ENCODE results near the gene FAM47B.

FAM47B gene

DNA sequence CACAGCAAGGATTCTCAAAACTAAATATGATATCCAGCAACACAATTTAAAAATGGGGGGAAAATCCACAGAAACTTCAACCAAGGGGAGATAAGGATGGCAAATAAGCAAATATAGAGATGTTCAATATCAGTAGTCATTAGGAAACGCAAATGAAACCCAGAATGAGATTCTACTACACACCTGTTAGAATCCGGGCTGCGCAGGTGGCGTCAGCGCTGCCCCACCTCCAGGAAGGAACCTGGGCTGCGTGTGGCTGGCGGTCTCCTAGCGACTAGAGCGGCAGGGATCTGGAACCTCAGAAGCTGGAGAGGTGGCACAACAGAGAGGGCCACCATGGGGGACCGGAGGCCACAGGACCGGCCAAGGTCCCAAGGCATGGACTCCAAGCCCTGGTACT is at the start of gene FAM47B:
Gene FAM47B, plus strand, starts transcription at position 301 of the 400 bp plus-strand sequence. Its CDS starts 36 bp downstream, at position 337.
- Mint-ChIP-seq H3K9me3 (peaks cover 4% of the 10 kb centered on the region), H3K27ac (no peak within 1 kb of the TSS), H3K4me1 (ENCODE audit: low read depth) (no peaks in the 10 kb centered on the region), H3K27me3 (peaks cover 3% of the 10 kb centered on the region), H3K4me3 (no peak within 1 kb of the TSS), H3K36me3 (ENCODE audit: low read depth) (no peaks in the 10 kb centered on the region)
- no peak for DNase-seq

DNA sequence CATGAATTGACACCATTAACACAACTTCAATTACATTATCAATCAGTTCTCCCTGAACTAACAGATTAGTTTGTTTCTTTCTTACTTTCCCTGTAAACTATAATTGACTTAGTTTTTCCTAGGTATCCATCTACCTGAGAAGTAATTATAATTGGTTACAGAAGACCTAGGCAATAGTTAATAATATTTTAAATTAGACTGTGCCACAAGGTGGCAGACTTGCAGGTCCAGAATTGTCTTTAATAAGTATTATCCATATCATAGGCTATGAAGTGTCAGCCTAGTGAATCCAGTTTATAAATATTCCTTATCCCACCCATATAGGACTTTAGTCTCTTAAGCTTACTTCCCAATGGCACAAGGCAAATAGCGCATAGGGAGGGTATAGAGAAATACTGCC is 48.9 kb upstream of the FAM47B start:
- no peak overlapping the region for H3K27ac Mint-ChIP-seq
- H3K27me3 Mint-ChIP-seq, result peaks cover 25% of the 10 kb centered on the region
- no peak for DNase-seq
- no peak overlapping the region for H3K4me3 Mint-ChIP-seq
- H3K4me1 Mint-ChIP-seq (ENCODE audit: low read depth), result no peaks in the 10 kb centered on the region
- peaks cover 2% of the 10 kb centered on the region for H3K9me3 Mint-ChIP-seq
- no peaks in the 10 kb centered on the region for H3K36me3 Mint-ChIP-seq (ENCODE audit: low read depth)

- peaks cover 16% of the 10 kb centered on the region for H3K27me3 Mint-ChIP-seq
- peaks cover 8% of the 10 kb centered on the region for H3K9me3 Mint-ChIP-seq
- no peak overlapping the region for H3K27ac Mint-ChIP-seq
- DNase-seq, result no peak
- H3K4me3 Mint-ChIP-seq, result no peak overlapping the region
- H3K36me3 Mint-ChIP-seq (ENCODE audit: low read depth), result no peaks in the 10 kb centered on the region
- H3K4me1 Mint-ChIP-seq (ENCODE audit: low read depth), result no peaks in the 10 kb centered on the region
These were observed 41.9 kb upstream of the FAM47B start for GRCh38 chrX:34900691-34901090.

DNA sequence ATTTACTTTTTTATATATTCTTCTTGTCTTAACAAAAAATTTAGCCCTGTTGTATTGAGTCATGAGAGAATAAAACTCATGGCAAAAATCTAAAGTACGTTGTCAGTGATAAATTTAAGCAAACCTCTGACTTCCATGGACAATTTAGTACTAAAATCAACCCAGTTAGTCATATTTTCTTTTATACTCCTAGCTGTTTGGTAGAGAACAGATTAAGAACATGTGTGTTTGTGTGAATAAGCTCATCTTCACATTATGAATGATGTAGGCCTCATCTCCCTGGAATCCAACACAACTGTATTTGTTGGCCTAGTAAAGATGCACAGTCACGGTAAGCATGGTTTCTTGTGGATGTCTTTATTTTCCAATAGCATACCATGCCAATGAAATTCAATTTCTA is 40.8 kb upstream of the FAM47B start:
- Mint-ChIP-seq H3K36me3 (ENCODE audit: low read depth) (no peaks in the 10 kb centered on the region), H3K4me3 (no peak overlapping the region), H3K9me3 (peaks cover 8% of the 10 kb centered on the region), H3K27ac (no peak overlapping the region), H3K27me3 (peaks cover 12% of the 10 kb centered on the region), H3K4me1 (ENCODE audit: low read depth) (no peaks in the 10 kb centered on the region)
- no peak for DNase-seq

DNA sequence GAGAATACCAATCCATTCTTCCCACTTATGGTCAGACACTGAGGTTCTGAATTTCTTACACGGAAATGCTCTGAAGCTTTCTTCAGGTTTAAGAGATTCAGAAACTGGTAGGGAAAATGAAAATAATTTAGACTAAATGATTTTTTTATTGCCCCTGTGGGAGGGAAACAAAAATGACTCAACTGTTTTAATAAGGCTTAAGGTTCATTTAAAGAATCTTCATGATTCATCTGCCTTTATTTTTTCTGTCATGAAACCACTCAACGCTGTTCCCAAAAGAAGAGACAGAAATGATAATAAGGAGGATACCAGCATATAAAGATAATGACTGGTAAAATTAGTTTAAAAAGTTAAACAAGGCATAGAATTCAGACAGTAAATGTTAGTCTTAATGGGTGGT is 39.3 kb upstream of the FAM47B start:
- H3K9me3 Mint-ChIP-seq, result peaks cover 8% of the 10 kb centered on the region
- peaks cover 11% of the 10 kb centered on the region for H3K27me3 Mint-ChIP-seq
- H3K4me3 Mint-ChIP-seq, result no peak overlapping the region
- H3K27ac Mint-ChIP-seq, result no peak overlapping the region
- H3K36me3 Mint-ChIP-seq (ENCODE audit: low read depth), result no peaks in the 10 kb centered on the region
- DNase-seq, result no peak
- no peaks in the 10 kb centered on the region for H3K4me1 Mint-ChIP-seq (ENCODE audit: low read depth)

DNA sequence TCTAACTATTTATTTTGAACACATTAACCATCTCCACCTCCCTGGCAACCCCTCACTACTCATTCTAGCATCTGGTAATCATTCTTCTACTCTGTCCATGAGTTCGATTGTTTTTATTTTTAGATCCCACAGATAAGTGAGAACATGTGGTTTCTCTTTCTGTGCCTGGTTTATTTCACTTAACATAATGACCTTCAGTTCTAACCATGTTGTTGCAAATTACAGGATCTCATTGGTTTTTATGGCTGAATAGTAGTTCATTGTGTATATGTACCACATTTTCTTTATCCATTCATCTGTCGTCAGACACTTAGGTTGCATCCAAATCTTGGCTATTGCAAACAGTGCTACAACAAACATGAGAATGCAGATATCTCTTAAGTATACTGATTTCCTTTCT is 33.4 kb upstream of the FAM47B start:
- Mint-ChIP-seq H3K27me3 (peaks cover 19% of the 10 kb centered on the region), H3K4me1 (ENCODE audit: low read depth) (no peaks in the 10 kb centered on the region), H3K4me3 (no peak overlapping the region), H3K27ac (no peak overlapping the region), H3K9me3 (no peaks in the 10 kb centered on the region), H3K36me3 (ENCODE audit: low read depth) (no peaks in the 10 kb centered on the region)
- DNase-seq, result no peak

DNA sequence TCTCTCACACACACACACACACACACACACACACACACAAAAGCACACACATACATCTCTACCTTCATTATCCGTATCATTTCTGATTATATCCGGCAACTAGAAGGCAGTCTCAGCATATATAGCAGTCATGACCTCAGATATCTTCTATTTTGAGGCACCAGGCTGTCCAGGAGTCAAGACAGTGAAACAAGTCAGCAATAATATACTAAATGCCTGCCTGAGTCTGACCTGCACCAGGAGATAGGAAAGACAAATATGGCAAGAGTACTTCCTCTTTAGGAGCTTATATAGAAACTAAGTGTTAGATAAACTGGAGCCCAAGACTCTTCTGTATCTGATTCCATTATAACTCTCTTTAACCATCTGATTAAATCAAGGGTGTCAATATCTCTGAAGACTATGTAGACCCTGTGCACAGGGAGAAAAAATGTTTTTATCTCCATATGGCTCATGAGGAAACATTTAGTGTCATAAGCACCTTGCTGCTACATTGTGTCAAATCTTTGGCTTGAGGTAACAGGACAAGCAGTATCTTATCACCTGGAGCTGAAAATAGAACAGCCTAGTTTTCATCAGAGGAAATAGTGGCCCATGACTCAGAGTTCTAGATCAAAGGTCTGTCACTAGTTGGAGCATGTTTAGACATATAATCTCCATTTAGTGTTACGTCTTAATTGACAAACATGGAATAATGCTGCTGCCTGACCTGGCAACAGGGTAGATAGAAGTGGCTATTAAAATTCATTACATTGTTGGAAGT is 27.0 kb upstream of the FAM47B start:
- no peak overlapping the region for H3K27ac Mint-ChIP-seq
- H3K9me3 Mint-ChIP-seq, result no peaks in the 10 kb centered on the region
- H3K27me3 Mint-ChIP-seq, result peaks cover 20% of the 10 kb centered on the region
- no peaks in the 10 kb centered on the region for H3K4me1 Mint-ChIP-seq (ENCODE audit: low read depth)
- H3K4me3 Mint-ChIP-seq, result no peak overlapping the region
- H3K36me3 Mint-ChIP-seq (ENCODE audit: low read depth), result no peaks in the 10 kb centered on the region
- DNase-seq, result no peak

- H3K4me1 Mint-ChIP-seq (ENCODE audit: low read depth), result no peaks in the 10 kb centered on the region
- H3K27ac Mint-ChIP-seq, result no peak overlapping the region
- no peaks in the 10 kb centered on the region for H3K36me3 Mint-ChIP-seq (ENCODE audit: low read depth)
- no peaks in the 10 kb centered on the region for H3K9me3 Mint-ChIP-seq
- no peak for DNase-seq
- H3K27me3 Mint-ChIP-seq, result peaks cover 14% of the 10 kb centered on the region
- H3K4me3 Mint-ChIP-seq, result no peak overlapping the region
These were observed 25.4 kb upstream of the FAM47B start for GRCh38 chrX:34917146-34917545.

GRCh38 chrX:34918091-34918736 is 24.4 kb upstream of the FAM47B start:
- DNase-seq, result no peak
- no peak overlapping the region for H3K4me3 Mint-ChIP-seq

DNA sequence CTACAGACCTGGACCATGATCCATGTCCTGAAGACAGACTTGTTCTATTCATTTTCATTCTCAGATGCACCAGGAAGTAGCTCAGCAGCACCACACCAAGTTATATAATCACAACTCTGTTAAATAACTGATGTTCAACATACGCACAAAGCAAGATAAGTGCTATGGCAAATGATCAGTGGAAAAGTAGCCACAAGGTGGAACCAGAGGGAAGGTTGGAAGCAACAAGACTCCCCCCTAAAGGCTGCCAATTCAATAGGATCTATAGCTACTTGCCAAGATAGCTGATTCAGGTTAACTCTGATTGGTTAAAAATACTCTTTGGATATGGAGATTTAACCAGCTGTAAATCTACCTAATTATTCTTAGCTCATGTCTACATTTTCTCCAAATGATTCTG is 23.7 kb upstream of the FAM47B start:
- DNase-seq, result no peak
- Mint-ChIP-seq H3K9me3 (no peaks in the 10 kb centered on the region), H3K27me3 (peaks cover 10% of the 10 kb centered on the region), H3K36me3 (ENCODE audit: low read depth) (no peaks in the 10 kb centered on the region), H3K27ac (no peak overlapping the region), H3K4me3 (no peak overlapping the region), H3K4me1 (ENCODE audit: low read depth) (no peaks in the 10 kb centered on the region)

More at GRCh38 chrX:34918091-34918736, 24.4 kb upstream of the FAM47B start:
- Mint-ChIP-seq H3K4me1 (ENCODE audit: low read depth) (no peaks in the 10 kb centered on the region), H3K36me3 (ENCODE audit: low read depth) (no peaks in the 10 kb centered on the region), H3K9me3 (no peaks in the 10 kb centered on the region), H3K27ac (no peak overlapping the region), H3K27me3 (peaks cover 10% of the 10 kb centered on the region)

DNA sequence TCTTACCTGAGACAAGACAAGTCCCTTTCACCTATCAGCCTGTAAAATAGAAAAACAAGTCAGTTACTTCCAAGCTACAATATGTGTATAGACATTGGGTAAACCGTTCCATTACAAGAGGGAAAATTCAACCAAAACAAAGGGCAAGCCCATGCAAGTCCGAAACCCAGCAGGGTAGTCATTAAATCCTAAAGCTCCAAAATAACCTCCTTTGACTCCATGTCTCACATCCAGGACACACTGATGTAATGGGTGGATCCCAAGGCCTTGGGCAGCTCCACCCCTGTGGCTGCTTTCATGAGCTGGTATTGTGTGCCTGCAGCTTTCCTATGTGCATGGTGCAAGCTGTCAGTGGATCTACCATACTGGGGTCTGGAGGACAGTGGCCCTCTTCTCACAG is 14.7 kb upstream of the FAM47B start:
- Mint-ChIP-seq H3K9me3 (no peaks in the 10 kb centered on the region), H3K4me1 (ENCODE audit: low read depth) (no peaks in the 10 kb centered on the region), H3K27me3 (peaks cover 24% of the 10 kb centered on the region), H3K4me3 (no peak overlapping the region), H3K36me3 (ENCODE audit: low read depth) (no peaks in the 10 kb centered on the region), H3K27ac (no peak overlapping the region)
- DNase-seq, result no peak

- peaks cover 3% of the 10 kb centered on the region for H3K27me3 Mint-ChIP-seq
These were observed 639 bp downstream of the FAM47B start for GRCh38 chrX:34943235-34943634.

GRCh38 chrX:34956916-34957315 is 14.3 kb downstream of the FAM47B start:
- peaks cover 6% of the 10 kb centered on the region for H3K27me3 Mint-ChIP-seq
- H3K9me3 Mint-ChIP-seq, result peaks cover 3% of the 10 kb centered on the region
- H3K27ac Mint-ChIP-seq, result no peak overlapping the region
- H3K4me3 Mint-ChIP-seq, result no peak overlapping the region
- H3K4me1 Mint-ChIP-seq (ENCODE audit: low read depth), result no peaks in the 10 kb centered on the region
- H3K36me3 Mint-ChIP-seq (ENCODE audit: low read depth), result no peaks in the 10 kb centered on the region
- no peak for DNase-seq

More at GRCh38 chrX:34943235-34943634, 639 bp downstream of the FAM47B start:
- Mint-ChIP-seq H3K27ac (no peak overlapping the region), H3K9me3 (peaks cover 4% of the 10 kb centered on the region), H3K36me3 (ENCODE audit: low read depth) (no peaks in the 10 kb centered on the region), H3K4me1 (ENCODE audit: low read depth) (no peaks in the 10 kb centered on the region), H3K4me3 (no peak overlapping the region)
- DNase-seq, result no peak

GRCh38 chrX:34961662-34962061 is 19.1 kb downstream of the FAM47B start:
- no peaks in the 10 kb centered on the region for H3K9me3 Mint-ChIP-seq
- no peak for DNase-seq

DNA sequence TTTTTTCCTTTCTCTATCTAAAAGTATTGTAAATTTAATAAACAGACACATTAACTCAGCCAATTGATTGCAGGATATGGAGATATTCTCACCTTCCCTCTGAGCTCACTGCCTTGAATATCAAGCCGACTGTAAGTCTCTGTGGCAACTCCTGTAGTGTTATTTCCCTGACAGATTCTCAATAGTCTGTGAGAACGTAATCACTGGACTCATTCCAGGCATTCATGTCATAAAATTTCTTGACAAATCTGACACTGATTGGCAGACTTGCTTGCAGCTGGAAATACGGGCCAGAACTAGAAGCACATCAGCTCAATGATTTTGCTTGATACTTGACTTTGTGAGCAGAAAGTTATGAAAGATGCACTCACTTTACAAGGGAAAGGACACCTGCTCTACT is 29.6 kb downstream of the FAM47B start:
- Mint-ChIP-seq H3K36me3 (ENCODE audit: low read depth) (no peaks in the 10 kb centered on the region), H3K27ac (no peak overlapping the region), H3K4me3 (no peak overlapping the region), H3K27me3 (peaks cover 19% of the 10 kb centered on the region), H3K9me3 (no peaks in the 10 kb centered on the region), H3K4me1 (ENCODE audit: low read depth) (no peaks in the 10 kb centered on the region)
- DNase-seq, result no peak

More at GRCh38 chrX:34961662-34962061, 19.1 kb downstream of the FAM47B start:
- no peak overlapping the region for H3K27ac Mint-ChIP-seq
- H3K27me3 Mint-ChIP-seq, result peaks cover 9% of the 10 kb centered on the region
- H3K4me1 Mint-ChIP-seq (ENCODE audit: low read depth), result no peaks in the 10 kb centered on the region
- no peak overlapping the region for H3K4me3 Mint-ChIP-seq
- H3K36me3 Mint-ChIP-seq (ENCODE audit: low read depth), result no peaks in the 10 kb centered on the region
